Keratinocyte (primary cell): ENCODE results near the gene ACTN2.

Source experiments
- EZH2 ChIP-seq: IDR thresholded peaks from one replicate; pipeline ENCODE4 v1.6.1; 2012; ENCODE audit warnings: inconsistent platforms, mild to moderate bottlenecking, low read length, moderate library complexity
- TF ChIP-seq, protein P1 (sequence below), 3 experiments: IDR thresholded peaks in 1 of 3; conservative IDR thresholded peaks in 1 of 3; optimal IDR thresholded peaks in 1 of 3; 2 replicates in 2 of 3; 3 replicates in 1 of 3; pipeline versions ENCODE3 to v1.5.1; 2011; ENCODE audit warnings: low read length in 3 of 3, mild to moderate bottlenecking in 3 of 3, moderate library complexity in 2 of 3, control low read depth in 1 of 3, inconsistent platforms in 1 of 3; ENCODE audit not compliant: insufficient read depth in 2 of 3; ENCODE audit errors: extremely low read depth in 1 of 3

GRCh38 chr1:236677641-236678235 lies 8.6 kb upstream of the ACTN2 start:
- TF ChIP-seq, protein P1, sequence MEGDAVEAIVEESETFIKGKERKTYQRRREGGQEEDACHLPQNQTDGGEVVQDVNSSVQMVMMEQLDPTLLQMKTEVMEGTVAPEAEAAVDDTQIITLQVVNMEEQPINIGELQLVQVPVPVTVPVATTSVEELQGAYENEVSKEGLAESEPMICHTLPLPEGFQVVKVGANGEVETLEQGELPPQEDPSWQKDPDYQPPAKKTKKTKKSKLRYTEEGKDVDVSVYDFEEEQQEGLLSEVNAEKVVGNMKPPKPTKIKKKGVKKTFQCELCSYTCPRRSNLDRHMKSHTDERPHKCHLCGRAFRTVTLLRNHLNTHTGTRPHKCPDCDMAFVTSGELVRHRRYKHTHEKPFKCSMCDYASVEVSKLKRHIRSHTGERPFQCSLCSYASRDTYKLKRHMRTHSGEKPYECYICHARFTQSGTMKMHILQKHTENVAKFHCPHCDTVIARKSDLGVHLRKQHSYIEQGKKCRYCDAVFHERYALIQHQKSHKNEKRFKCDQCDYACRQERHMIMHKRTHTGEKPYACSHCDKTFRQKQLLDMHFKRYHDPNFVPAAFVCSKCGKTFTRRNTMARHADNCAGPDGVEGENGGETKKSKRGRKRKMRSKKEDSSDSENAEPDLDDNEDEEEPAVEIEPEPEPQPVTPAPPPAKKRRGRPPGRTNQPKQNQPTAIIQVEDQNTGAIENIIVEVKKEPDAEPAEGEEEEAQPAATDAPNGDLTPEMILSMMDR (optimal IDR thresholded peaks at IDR 0.05 in 1 of 3, IDR thresholded peaks at IDR 0.05 in 1 of 3, conservative IDR thresholded peaks at IDR 0.05 in 1 of 3; ENCODE audit: extremely low read depth in 1 of 3, insufficient read depth in 2 of 3, low read length in 3 of 3), result no peak
- TF ChIP-seq EZH2, result no peak
